IPS-NIHi7 (cell line): Measurements from ENCODE around the gene ZNF565.
"Not testable (repeated sequence)": the region's sequence is repeated elsewhere in the genome, so short reads cannot be mapped to it uniquely, and the experiment has no call there.

ENCODE experiments used
- DNase-seq: peaks from one replicate; pipeline ENCODE4 v3.0.0; 2012; ENCODE audit warnings: mixed read lengths; ENCODE audit errors: extremely low spot score

Gene ZNF565

DNA sequence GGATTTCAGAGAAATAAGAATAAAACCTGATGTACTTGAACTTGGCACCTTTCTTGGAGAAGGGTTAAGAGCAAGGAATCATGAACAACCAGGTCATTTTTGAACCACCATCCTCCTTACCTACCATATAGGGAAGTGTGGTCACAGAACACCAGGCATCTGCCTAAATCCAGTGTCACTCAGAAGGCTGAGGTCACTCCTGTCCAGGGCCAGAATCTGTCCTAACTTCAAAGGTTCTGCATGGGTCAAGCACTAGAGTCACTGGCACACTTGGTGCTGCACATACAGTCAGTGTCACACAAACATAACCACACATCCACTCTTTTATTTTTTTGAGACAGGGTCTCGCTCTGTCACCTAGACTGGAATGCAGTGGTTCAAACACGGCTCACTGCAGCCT, 1.6 kb downstream of the ZNF565 start:
- DNase-seq, result no peak

DNA sequence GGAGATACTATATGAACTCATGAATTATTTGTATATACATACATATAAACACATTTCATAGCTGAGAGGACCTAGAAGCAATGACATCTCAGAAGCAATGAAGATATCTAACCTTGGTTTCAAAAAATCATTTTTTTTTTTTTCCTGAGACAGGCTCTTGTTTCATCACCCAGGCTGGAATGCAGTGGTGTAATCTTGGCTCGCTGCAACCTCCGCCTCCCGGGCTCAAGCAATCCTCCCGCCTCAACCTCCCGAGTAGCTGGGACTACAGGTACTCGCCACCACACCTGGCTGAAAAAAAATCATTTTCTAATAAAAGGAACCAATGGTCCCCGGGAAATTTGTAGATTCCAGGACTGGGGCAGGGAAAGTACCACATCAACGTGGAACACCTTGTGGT, 4.0 kb downstream of the ZNF565 start:
- DNase-seq, result no peak

DNA sequence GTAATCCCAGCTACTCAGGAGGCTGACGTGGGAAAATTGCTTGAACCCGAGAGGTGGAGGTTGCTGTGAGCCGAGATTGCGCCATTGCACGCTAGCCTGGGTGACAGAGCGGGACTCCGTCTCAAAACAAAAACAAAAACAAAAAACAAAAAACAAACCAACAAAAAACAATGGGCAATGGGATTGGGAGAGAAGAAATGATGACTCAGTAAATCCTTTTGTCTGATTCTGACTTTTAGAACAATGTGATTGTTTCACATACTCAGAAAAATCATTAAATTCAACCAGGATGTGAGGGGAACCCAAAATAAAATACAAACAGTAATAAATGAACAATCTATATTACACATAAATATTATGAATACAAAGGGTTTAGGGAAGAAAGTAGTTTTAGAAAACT, 5.1 kb downstream of the ZNF565 start:
- DNase-seq, result no peak

DNA sequence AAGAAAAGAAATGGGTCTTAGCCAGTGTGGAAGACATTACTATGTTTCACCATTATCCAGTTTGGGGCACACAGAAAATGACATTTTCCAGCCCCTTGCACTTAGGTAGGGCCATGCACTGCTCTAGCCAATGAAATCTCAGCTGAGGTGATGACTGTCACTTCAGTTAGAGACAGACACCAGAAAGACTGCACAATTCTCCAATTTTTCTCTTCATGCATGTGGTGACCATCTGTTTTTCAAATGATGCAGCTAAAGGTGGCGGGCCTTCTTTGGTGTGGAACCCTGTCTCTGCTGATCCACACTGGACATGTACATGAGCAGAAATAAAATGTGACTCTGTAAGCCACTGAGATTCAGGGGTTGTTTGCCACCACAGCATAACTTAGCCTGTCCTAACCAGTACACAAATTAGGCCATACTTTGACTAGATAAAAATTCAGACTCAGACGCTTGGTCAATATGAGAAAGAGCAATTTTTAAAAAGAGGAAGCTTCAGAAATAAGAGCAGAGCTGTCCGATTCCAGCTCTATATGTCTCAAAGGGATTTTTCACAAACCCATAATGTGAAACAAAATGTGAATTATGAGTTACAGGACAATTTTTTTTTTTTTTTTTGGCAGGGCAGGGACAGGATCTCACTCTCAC, 6.7 kb downstream of the ZNF565 start:
- DNase-seq, result no peak

GRCh38 chr19:36203293-36203692, 11.2 kb downstream of the ZNF565 start:
- no peak for DNase-seq

DNA sequence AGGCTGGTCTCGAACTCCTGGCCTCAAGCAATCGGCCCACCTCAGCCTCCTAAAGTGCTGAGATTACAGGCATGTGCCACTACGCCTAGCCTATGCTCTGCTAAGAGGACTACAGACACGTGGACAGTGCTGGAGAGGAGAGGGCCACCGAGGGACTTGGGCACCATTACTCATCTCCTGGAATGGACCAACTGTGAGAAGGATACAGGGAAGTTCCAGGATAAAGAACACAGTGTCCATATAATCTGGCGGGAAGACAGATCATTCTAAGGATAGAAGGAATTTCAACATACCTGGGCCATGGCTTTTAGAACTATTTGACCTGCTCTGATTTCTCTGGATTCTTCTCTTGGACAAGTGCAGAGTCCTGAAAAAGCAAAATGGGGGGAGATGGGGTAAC, 12.8 kb downstream of the ZNF565 start:
- no peak for DNase-seq

DNA sequence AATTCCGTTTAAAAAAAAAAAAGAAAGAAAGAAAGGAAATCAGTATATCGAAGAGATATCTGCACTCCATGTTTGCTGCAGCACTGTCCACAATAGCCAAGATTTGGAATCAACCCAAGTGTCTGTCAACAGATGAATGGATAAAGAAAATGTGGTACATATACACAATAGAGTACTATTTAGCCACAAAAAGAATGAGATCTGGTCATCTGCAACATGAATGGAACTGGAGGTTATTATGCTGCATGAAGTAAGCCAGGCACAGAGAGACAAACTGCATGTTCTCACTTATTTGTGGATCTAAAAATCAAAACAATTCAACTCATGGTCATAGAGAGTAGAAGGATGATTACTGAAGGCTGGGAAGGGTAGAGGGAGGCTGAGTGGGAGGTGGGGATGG, 16.3 kb downstream of the ZNF565 start:
- no peak for DNase-seq

DNA sequence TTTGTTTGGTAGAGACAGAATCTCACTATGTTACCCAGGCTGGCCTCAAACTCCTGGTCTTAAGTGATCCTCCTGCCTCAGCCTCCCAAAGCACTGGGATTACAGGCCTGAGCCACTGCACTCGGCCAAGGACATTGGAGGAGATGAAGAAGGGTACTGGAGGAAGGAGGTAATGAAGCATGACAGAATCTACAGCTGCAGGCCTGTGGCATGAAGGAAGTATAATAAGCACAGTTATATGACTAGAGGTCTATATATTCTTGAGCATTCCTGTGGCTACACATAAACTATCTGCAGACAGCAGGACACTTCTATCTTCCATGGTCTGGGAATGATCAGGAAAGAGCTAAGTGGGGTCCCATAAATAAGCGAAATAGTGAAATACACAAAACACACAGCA, 18.2 kb downstream of the ZNF565 start:
- DNase-seq, result no peak

GRCh38 chr19:36186722-36187121, 27.7 kb downstream of the ZNF565 start:
- DNase-seq, result not testable (repeated sequence)

GRCh38 chr19:36183245-36183628, 31.2 kb downstream of the ZNF565 start:
- DNase-seq, result no peak

GRCh38 chr19:36182612-36183244, 31.7 kb downstream of the ZNF565 start:
- no peak for DNase-seq

GRCh38 chr19:36179077-36179476, 35.4 kb downstream of the ZNF565 start:
- DNase-seq, result not testable (repeated sequence)

GRCh38 chr19:36173846-36174245, 40.6 kb downstream of the ZNF565 start:
- not testable (repeated sequence) for DNase-seq

- DNase-seq, result no peak
Measured at GRCh38 chr19:36172852-36173251, 41.6 kb downstream of the ZNF565 start.

- no peak for DNase-seq
Measured at GRCh38 chr19:36169084-36169760, 45.2 kb downstream of the ZNF565 start.

DNA sequence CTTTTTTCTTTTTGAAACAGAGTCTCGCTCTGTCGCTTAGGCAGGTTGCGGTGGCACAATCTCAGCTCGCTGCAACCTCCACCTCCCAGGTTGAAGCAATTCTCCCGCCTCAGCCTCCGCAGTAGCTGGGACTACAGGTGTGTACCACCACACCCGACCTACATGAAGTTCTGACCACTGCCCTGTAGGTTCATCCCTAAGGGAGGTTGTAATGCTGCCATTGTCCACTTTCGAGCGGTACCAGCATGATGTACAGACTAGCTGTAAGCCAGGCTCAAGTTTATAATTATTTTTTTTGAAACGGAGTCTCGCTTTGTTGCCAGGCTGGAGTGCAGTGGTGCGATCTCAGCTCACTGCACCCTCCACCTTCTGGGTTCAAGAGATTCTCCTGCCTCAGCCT, 50.7 kb downstream of the ZNF565 start:
- no peak for DNase-seq

DNA sequence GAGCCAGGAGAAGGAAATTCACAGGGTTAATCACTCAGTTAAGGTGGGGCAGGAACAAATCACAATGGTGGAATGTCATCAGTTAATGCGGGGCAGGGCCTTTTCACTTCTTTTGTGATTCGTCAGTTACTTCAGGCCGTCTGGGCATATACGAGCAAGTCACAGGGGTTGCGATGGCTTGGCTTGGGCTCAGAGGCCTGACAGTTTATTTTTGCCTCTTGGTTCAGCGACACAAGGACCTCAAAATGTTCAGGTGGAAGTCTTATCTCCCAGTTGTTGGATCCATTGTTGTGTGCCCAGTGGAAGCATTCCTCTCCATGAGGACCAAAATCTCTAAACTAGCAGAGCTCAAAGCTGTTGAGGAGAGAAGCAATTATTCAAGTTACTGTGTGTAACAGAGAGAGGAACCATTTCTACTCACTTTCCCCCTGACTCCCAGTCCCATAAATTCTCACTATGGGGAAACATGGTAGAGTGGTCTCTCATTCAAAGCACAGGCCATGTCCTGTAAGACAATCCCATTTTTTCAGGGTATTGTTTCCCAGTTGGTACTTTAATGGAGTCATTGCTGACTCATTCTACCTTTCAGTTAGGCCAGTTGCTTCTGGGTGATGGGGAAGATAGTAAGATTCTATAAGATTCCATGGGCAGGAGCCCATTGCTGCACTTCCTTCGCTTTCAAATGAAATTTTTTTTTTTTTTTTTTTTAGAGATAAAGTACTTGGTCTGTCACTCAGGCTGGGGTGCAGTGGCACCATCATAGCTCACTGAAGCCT, 53.5 kb downstream of the ZNF565 start:
- no peak for DNase-seq

DNA sequence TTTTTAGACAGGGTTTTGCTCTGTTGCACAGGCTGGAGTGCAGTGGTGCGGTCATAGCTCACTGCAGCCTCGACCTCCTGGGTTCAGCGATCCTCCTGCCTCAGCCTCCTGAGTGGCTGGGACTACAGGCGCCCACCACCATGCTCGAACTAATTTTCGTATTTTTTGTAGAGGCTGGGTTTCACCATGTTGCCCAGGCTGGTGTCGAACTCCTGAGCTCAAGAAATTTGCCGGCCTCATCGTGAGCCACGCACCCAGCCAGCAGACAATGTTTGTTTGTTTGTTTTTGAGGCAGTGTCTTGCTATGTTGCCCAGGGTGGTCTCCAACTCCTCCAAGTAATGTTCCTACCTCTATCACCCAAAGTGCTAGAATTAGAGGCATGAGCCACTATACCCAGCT, 61.3 kb downstream of the ZNF565 start:
- DNase-seq, result no peak

GRCh38 chr19:36152352-36153091, 61.9 kb downstream of the ZNF565 start, which contains the start of gene COX7A1:
TSS of gene COX7A1 (minus strand) at chr19:36152447. CDS start at chr19:36152407, 40 bp downstream.
- no peak for DNase-seq

GRCh38 chr19:36152019-36152351, 62.5 kb downstream of the ZNF565 start:
- DNase-seq, result no peak

GRCh38 chr19:36151144-36152018, 63.1 kb downstream of the ZNF565 start:
- DNase-seq, result peak; percentile 64
